ENCODE results near the gene COL4A2.

COL4A2 gene

GRCh38 chr13:110359840-110360301, 52.8 kb downstream of the COL4A2 start:
- DNase-seq = no peak

GRCh38 chr13:110360598-110360997, 53.5 kb downstream of the COL4A2 start:
- no peak for DNase-seq

- no peak for DNase-seq
These were observed 54.4 kb downstream of the COL4A2 start for GRCh38 chr13:110361365-110361911.

GRCh38 chr13:110363010-110363409, 55.9 kb downstream of the COL4A2 start:
- DNase-seq = no peak

DNA sequence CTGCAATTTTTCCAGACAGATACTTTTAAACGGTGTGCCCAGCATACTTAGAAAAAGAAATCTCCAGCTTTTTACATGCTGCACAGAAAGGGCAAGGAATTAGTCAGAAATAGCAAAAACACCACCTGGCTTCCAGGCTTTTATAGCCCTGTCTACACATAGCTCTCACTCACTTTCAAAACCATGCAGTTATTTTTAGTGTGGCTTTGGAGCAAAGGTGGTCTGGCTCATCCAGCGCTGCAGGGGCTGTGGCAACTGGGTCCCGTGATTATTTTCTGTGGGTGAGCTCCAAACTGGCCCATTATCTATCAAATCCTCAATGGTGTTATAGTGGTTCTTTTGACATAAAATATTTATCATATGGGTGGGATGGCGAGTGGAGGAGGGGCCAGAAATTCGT, 57.0 kb downstream of the COL4A2 start:
- no peak for DNase-seq

DNA sequence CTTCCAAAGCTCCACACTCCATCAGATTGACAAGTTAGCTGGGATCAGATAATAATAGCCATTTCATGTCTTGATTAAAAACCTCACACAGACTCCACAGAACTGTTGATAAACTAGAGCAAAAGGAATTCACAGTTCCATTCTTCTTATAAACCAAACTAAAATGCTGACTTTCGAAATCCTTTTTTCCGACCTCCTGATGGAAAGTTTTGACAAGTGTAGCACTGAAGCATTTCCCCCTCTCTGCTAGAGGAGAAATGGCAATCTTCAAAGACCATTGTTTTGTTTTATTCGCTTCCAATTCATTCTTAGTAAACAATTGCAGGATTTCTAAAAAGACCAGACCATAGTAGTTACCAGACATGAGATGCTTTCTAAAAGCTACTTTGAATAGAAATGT, 58.8 kb downstream of the COL4A2 start:
- no peak for DNase-seq

- DNase-seq = no peak
These were observed 59.6 kb downstream of the COL4A2 start for GRCh38 chr13:110366733-110367132.

DNA sequence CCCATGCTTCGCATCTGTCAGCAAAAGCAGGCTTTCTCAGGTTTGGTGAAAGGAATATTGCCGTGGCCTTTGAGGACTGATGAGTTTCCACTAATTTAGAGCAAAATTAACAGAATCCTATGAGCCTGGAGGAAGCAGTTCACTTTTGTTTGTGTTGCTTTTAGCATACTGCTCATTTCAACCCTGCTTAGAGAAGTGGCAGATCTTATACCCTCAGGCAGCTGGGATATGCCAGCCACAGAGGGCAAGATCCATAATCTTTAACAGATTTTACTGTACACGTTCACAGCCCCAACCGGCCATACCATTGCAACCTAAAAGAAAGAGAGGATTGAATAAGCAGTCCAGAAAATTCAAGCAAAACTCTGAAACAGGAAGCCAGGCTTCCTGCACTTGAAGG, 60.5 kb downstream of the COL4A2 start:
- no peak for DNase-seq

GRCh38 chr13:110368408-110368807, 61.3 kb downstream of the COL4A2 start:
- DNase-seq = no peak

- DNase-seq = no peak
These were observed 62.3 kb downstream of the COL4A2 start for GRCh38 chr13:110369400-110369799.

- no peak for DNase-seq
These were observed 64.7 kb downstream of the COL4A2 start for GRCh38 chr13:110371550-110372465.

DNA sequence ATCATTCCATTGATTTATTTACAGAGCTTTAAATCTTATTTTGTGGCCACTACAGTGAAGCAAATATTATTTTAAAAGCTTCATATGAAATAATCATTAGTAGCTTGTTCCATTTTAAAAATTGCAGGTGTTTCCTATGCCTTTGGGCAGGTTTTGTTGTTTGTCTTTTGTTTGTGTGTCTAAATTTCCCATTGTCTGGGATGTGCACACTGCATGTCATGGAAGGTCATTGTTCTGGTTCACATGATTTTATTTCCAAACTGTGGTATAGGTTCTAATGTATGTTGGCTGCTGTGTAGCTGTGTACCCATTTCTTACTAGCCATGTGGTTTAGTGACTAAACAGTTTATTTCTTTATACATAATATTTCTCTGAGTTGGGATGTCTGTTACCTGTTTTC, 65.6 kb downstream of the COL4A2 start:
- no peak for DNase-seq

GRCh38 chr13:110373617-110374016, 66.5 kb downstream of the COL4A2 start:
- no peak for DNase-seq

- DNase-seq = no peak
These were observed 67.6 kb downstream of the COL4A2 start for GRCh38 chr13:110374431-110375370.

DNA sequence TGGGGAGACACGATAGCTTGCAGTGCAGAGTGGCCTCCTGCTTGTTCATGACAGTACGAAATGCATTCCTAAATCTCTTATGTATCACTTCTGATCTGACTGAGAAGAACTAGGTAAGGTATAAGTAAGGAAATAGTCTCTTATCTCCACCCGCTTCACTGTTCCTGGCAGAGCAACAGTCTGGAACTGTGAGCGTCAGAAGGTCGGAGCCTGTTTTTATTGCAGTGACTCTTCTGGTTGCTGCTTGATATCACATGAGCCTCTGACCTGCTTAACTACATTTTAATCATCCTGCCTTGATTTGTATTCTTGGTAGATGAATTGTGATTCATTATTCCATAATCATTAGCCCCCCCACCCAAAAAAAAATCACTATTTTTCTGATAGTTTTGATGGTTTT, 69.0 kb downstream of the COL4A2 start:
- no peak for DNase-seq

DNA sequence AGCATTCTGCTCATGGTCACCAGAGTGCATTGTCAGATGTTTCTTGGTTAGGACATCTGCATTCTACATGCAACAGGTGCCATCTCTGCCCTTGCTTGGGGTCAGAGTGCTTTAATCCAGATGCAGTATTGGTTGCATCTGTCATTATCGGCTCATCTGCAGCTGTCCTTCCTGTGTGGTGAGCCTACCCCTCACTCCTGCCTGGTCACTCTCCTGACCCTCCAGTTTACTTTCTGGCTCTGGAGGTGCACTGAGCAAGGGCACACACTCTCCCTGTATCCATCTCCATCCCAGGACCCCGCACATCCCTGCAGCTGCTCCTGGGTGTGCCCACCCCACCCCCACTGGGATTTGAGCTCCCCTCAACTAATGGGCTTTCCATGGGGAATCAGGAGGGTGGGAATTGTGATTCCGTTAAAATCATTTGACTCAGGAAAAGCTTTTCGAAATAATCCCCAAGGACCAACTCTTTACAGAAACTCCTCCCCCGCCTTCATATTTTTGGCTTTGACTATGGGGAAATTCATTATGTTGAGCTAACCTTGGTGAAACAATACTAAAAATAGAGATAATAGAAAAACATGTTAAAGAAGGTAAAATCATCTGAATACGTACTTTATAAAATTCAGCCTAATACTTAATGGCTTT, 70.2 kb downstream of the COL4A2 start:
- DNase-seq = no peak

DNA sequence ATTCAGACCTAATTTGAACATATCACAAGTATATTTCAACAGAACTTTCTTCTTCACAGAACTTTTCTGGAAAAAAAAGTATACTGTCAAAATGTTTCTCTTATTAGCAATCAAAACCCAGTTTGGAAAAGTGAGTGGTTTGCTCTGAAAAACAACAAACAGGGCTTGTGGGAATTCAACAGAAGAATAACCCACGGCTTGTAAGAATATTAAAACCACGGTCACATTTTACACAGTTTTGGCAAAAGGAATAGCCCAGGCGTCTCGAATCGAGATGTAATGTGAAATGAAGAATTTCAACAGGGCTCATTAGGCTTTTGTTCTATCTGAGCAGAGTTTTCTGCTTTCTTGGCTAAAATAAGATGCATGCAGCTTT, 70.7 kb downstream of the COL4A2 start:
- no peak for DNase-seq

GRCh38 chr13:110379358-110379757, 72.3 kb downstream of the COL4A2 start:
- DNase-seq = no peak

DNA sequence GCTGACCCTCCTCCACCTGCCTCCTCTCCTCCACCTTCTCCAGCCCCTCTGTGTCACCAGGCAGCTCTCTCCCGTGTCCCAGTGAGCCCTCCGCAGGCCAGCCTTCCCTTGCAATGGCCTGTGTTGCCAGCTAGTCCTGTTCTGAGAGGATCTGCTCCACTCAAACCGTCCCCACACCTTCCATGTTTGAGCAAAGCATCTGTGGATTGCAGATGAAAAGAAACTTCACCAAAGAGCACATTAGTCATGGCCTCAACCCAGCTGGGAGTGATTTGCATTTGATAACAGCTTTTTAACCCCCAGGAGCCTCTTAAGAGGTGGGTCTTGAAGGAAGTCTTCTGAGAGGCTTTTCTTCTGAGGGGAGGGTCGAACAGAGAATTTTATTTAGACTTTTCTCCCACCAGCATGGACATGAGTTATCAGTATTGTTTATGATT, 72.8 kb downstream of the COL4A2 start:
- no peak for DNase-seq

DNA sequence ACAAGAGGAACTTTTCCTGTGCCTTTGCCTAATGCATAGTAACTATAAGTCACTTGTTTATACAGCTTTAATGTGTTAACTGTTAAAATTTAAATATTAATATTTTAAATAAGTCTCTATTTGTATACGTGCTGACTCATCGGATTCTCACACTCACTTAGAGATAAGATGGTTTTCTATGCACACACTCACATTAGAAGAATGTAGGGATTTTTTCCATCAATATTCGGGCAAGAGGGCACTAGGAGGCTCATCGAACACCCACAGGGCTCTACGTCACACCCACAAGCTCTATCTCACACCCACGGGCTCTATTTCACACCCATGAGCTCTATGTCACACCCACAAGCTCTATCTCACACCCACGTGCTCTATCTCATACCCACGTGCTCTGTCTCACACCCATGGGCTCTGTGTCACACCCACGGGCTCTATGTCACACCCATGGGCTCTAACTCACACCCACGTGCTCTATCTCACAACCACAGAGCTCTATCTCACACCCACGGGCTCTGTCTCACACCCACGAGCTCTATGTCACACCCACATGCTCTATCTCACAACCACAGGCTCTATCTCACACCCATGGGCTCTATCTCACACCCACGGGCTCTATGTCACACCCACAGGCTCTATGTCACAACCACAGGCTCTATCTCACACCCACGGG, 73.4 kb downstream of the COL4A2 start:
- no peak for DNase-seq

GRCh38 chr13:110381029-110381360, 73.9 kb downstream of the COL4A2 start:
- no peak for DNase-seq

- DNase-seq = peak; percentile 15
These were observed 75.1 kb downstream of the COL4A2 start for GRCh38 chr13:110382229-110382628.

All from activated CD4-positive, alpha-beta T cell treated with anti-CD3 and anti-CD28 coated beads for 48 hours (primary cell).